Psoas muscle (tissue), 8 donors: ENCODE measurements around the gene TRIM41. TPM values are rescaled to one million over a fixed set of nuclear protein-coding genes. Genes with fewer than 3 reads are reported as not detected.

Experiments
- ATAC-seq, 4 donors: fragments of 200-7000 bp; cut with Tn5 transposase; one replicate each; pipeline ENCODE4 v1.9.1; 2020; ENCODE audit warnings: moderate library complexity in 3 of 4, mild to moderate bottlenecking in 2 of 4
- DNase-seq, 2 donors: peaks; one replicate each; pipeline ENCODE4 v3.0.0-alpha.2; 2020
- H3K27ac ChIP-seq: fragments of 200-600 bp; one replicate; pipeline ENCODE4 v1.8.0; 2022
- H3K27me3 ChIP-seq, 3 donors: fragments of 200-600 bp in 1 of 3; one replicate each; pipeline versions ENCODE4 v1.6.1 to v1.8.0; 2013 to 2022; ENCODE audit warnings: low read length in 2 of 3, mild to moderate bottlenecking in 2 of 3, moderate library complexity in 1 of 3; ENCODE audit not compliant: insufficient read depth in 3 of 3
- H3K36me3 ChIP-seq, 2 donors: fragments of 200-600 bp in 1 of 2; one replicate each; pipeline versions ENCODE4 v1.6.1 to v1.8.0; 2013 to 2022; ENCODE audit warnings: low read depth in 1 of 2, mild to moderate bottlenecking in 1 of 2, moderate library complexity in 1 of 2; ENCODE audit not compliant: insufficient read depth in 1 of 2
- H3K4me1 ChIP-seq: fragments of 200-600 bp; one replicate; pipeline ENCODE4 v1.8.0; 2022
- H3K4me3 ChIP-seq: fragments of 200-600 bp; one replicate; pipeline ENCODE4 v1.8.0; 2022; ENCODE audit warnings: mild to moderate bottlenecking
- H3K9me3 ChIP-seq: fragments of 200-600 bp; one replicate; pipeline ENCODE4 v1.8.0; 2022
- WGBS, 3 donors: extraction: QIAGEN DNeasy Blood & Tissue Kit; methylation state at CpG; one replicate each; pipeline versions ENCODE4 v1.1.6 to v1.1.7; 2013; 5-methylcytosine and 5-hydroxymethylcytosine counted together
- intact Hi-C, 2 donors: fragments of 100-400 bp; cut with DNase I; formaldehyde crosslinking; loops; one replicate each; pipeline versions ENCODE4 v1.11.0 to v1.14.2; 2022
- polyA plus RNA-seq, 3 donors: library from polyadenylated mRNA; stranded (reverse); fragments of 200-250 nt; gene quantifications; one replicate each; pipeline ENCODE4 v1.2.3, GENCODE V29; 2013
- total RNA-seq, 4 donors: library from RNA; stranded (reverse); fragmentation: NEBNext Ultra II Directional in 2 of 4; extraction: Animal tissue kit (Norgen Biotek cat#: 25700) in 2 of 4; gene quantifications; one replicate each; pipeline versions ENCODE4 v1.2.1 to v1.2.4, GENCODE V29; 2021 to 2023
- TF ChIP-seq, protein P1 (sequence below): fragments of 200-600 bp; IDR thresholded peaks from one replicate; pipeline ENCODE4 v1.8.0; 2022; ENCODE audit warnings: antibody characterized with exemption
- donor health status: healthy with polysubstance abuse.
- donor health status: DM: no; HTN: no; CAD: no; lungs with moderate emphysema.
- donor health status: Bipolar disorder and iron deficiency.
- donor health status: healthy.
- donor health status: DM: yes; HTN: yes; CAD: no.
- donor health status: DM: no; HTN: no; CAD: no.
- donor health status: DM: no; HTN: no; CAD: no.
- donor health status: DM: yes; HTN: yes; CAD: no.

Gene TRIM41
- total and polyA plus RNA-seq, 7 donors: 12.5 to 44.0 (median 30.3) TPM

DNA sequence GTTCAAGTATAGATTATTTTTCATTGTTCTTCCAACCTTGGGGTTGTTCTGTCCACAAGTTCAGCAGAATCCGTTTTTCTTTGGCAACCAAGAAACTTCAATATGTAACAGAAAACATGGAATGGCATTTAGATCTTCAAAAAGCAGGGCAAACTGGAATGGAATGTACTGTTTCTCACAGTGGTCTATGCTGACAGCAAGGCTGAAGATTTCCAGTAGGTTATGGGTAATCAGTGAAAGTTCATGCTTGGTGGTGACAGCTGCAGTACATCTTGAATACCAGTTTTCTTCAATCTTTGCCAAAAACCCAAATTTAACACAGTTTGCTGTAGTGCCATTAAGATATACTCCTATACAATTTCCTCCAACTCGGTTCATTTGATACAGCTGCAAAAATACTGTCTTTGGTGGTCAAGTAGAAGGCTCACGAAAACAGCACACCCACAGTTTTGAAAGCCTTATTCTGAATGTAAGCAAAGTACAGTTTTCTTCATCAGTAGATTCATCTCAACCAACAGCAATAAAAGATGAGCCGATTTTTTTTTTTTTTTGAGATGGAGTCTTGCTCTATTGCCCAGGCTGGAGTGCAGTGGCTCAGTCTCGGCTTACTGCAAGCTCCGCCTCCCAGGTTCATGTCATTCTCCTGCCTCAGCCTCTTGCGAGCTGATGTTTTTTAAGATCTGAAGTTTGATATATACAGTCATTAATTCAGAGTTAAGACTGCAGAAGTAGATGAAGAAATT is 32.9 kb downstream of the TRIM41 start:
- intact Hi-C loops: no loop called here
- Histone ChIP-seq H3K27ac (no peak overlapping the region), H3K4me1 (peaks cover 78% of the 10 kb centered on the region), H3K4me3 (peak overlapping the region; percentile 8), H3K27me3 (no peaks in the 10 kb centered on the region), H3K9me3 (no peaks in the 10 kb centered on the region), H3K36me3 (peaks cover 8 to 68% of the 10 kb centered on the region in 2 donors)
- TF ChIP-seq, protein P1, sequence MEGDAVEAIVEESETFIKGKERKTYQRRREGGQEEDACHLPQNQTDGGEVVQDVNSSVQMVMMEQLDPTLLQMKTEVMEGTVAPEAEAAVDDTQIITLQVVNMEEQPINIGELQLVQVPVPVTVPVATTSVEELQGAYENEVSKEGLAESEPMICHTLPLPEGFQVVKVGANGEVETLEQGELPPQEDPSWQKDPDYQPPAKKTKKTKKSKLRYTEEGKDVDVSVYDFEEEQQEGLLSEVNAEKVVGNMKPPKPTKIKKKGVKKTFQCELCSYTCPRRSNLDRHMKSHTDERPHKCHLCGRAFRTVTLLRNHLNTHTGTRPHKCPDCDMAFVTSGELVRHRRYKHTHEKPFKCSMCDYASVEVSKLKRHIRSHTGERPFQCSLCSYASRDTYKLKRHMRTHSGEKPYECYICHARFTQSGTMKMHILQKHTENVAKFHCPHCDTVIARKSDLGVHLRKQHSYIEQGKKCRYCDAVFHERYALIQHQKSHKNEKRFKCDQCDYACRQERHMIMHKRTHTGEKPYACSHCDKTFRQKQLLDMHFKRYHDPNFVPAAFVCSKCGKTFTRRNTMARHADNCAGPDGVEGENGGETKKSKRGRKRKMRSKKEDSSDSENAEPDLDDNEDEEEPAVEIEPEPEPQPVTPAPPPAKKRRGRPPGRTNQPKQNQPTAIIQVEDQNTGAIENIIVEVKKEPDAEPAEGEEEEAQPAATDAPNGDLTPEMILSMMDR: no peak
- WGBS, 3 donors: 52 to 62% (median 53%) methylated on average over 7 of the region's 7 CpGs
- ATAC-seq: no peak
- DNase-seq: no peak

DNA sequence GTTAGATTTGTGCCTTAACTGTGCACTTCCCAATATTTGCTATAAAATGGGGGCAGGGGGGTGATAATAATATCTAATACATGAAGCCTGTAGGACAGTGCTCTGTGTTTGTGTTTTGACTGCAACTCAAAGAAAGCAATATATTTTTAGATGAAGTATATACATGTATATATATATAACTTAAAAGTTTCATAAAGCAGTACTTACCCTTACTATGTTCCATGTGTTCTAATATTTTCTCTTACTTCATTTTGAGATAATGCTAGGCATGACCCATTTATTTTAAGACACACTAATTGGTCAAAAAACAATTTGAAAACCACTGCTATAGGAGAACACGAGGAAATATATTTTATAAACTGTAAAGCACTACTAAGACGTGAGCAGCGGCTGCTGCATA is 35.5 kb downstream of the TRIM41 start:
- H3K4me1 ChIP-seq: peaks cover 69% of the 10 kb centered on the region
- ATAC-seq: no peak
- peaks cover 6 to 48% of the 10 kb centered on the region in 2 donors for H3K36me3 ChIP-seq
- WGBS, 3 donors: 37 to 57% (median 41%) methylated on average over 3 of the region's 3 CpGs
- peak overlapping the region; percentile 100 for H3K4me3 ChIP-seq
- DNase-seq: no peak
- intact Hi-C loops: no loop called here
- H3K9me3 ChIP-seq: no peaks in the 10 kb centered on the region
- no peak overlapping the region for H3K27ac ChIP-seq
- H3K27me3 ChIP-seq: no peaks in the 10 kb centered on the region
- TF ChIP-seq, protein P1: no peak

DNA sequence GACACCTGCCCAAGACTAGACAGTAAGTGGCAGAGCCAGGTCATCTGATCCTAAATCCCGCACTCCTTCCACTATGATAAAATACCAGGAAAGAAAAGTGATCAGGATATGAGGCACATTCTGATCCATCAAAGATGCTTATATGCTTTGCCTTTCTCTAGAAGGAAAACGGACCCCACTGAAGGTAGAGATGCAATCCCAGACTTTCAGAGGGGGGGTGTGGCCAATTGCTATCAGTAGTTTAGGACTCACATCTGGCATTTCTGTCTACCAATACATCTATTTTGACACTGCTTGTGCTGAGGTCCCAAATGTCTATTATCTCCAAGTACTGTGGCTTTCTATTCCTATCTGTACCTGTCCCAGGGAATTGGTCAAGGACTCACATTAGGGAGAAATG is 36.2 kb downstream of the TRIM41 start:
- ATAC-seq (no peak), DNase-seq (no peak)
- no peaks in the 10 kb centered on the region for H3K9me3 ChIP-seq
- peak overlapping the region; percentile 100 for H3K4me3 ChIP-seq
- no peaks in the 10 kb centered on the region for H3K27me3 ChIP-seq
- H3K4me1 ChIP-seq: peaks cover 69% of the 10 kb centered on the region
- peaks cover 6 to 48% of the 10 kb centered on the region in 2 donors for H3K36me3 ChIP-seq
- intact Hi-C loops: no loop called here
- TF ChIP-seq, protein P1: no peak
- whole genome bisulfite sequencing, 3 donors: 14 to 18% (median 18%) methylated on average over 2 of the region's 2 CpGs
- peak overlapping the region; percentile 99 for H3K27ac ChIP-seq

DNA sequence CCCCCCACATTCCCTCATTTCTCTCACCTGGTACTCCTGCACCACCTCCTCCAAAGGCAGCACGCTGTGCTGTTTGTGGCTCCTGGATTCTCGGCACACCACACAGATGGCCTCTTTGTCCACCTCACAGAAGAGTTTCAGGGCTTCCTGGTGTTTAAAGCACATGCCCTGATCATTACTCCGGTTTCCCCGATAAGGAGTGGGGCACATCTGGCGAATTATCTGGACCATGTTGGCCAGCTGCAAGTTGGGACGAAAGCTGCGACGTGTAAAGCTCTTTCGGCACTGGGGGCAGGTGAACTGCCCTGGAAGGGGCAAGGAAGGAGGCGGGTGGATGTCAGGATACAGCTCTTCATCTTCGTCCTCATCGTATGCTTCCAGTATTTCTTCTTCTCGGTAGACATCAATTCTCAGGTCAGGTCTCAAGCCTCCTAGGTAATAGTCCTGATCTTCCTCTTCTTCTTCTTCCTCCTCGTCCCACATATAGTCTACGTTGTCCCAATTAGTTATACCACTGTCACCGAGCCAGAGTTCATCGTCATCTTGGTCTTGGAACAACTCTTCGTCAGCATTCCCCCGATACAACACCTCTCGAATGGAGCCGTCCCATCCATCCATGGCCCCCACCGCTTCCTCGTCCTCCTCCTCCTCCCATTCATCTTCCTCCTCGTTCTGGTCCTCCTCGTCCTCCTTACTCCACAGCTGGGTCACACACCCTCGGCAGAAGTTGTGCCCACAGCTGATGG is 37.1 kb downstream of the TRIM41 start:
- H3K36me3 ChIP-seq: peaks cover 3 to 43% of the 10 kb centered on the region in 2 donors
- TF ChIP-seq, protein P1: no peak
- H3K27me3 ChIP-seq: no peaks in the 10 kb centered on the region
- DNase-seq (no peak), ATAC-seq (peak in 2 of 4 donors; percentile 0 to 1)
- peak overlapping the region; percentile 99 for H3K27ac ChIP-seq
- WGBS, 3 donors: 0 to 1% (median 1%) methylated on average over 26 of the region's 26 CpGs
- intact Hi-C loops: loop anchor here (1.0 to 5.0 kb wide), 3 partner anchors 15 to 73 kb away; no protein-coding TSS in a partner anchor
- peaks cover 60% of the 10 kb centered on the region for H3K4me1 ChIP-seq
- peak overlapping the region; percentile 100 for H3K4me3 ChIP-seq
- no peaks in the 10 kb centered on the region for H3K9me3 ChIP-seq
